HepG2 (cell line): ENCODE measurements around the gene EPHB4. TPM values are rescaled to one million over a fixed set of nuclear protein-coding genes. Genes with fewer than 3 reads are reported as not detected.

Source experiments
- ATAC-seq: fragments of 200-7000 bp; cut with Tn5 transposase; 3 replicates; pipeline ENCODE4 v1.9.1; 2020; ENCODE audit warnings: mild to moderate bottlenecking, moderate library complexity
- BruUV-seq: library from RNA; stranded (reverse); fragments of 400-500 nt; replicated peaks from 2 replicates; lab custom pipeline; 2021; lab: Mats Ljungman, UMichigan
- CTCF ChIA-PET: fragments of 300-600 bp; formaldehyde crosslinking; extraction: SDS; loops from one replicate; lab custom pipeline; 2021; ENCODE audit warnings: low total read pairs, inconsistent platforms, low intra/inter-chr PET ratio; lab: Yijun Ruan, JAX
- POLR2A ChIA-PET: fragments of 350-600 bp; sonication (Branson Sonifier 250); formaldehyde crosslinking; loops from one replicate; lab custom pipeline; 2020; ENCODE audit warnings: antibody characterized with exemption, inconsistent platforms; lab: Yijun Ruan, JAX
- DNase-seq: peaks from one replicate; pipeline ENCODE4 v3.0.0-alpha.2; 2015; ENCODE audit warnings: low spot score
- FAIRE-seq: peaks from 3 replicates; lab custom pipeline; 2011; peaks lifted over from hg19 to GRCh38; lab: Jason Lieb, UNC
- H2AFZ ChIP-seq: one replicate; pipeline ENCODE4 v1.6.1; 2011; ENCODE audit warnings: low read length, inconsistent platforms
- H3K27ac ChIP-seq: fragments of 300-600 bp; 3 replicates; pipeline ENCODE4 v1.8.0; 2011; ENCODE audit warnings: mixed run types, mild to moderate bottlenecking, mixed read lengths, low read length, inconsistent platforms; ENCODE audit not compliant: insufficient read depth; ENCODE audit errors: extremely low read length
- H3K27me3 ChIP-seq, 2 experiments: fragments of 200-600 bp in 1 of 2; 2 replicates in 1 of 2; 3 replicates in 1 of 2; pipeline versions ENCODE4 v1.6.0 to v1.8.0; 2011; ENCODE audit warnings: low read length in 2 of 2, mild to moderate bottlenecking in 2 of 2, moderate library complexity in 2 of 2, inconsistent platforms in 1 of 2; ENCODE audit not compliant: insufficient read depth in 2 of 2, control insufficient read depth in 1 of 2
- H3K36me3 ChIP-seq, 2 experiments: fragments of 200-600 bp in 1 of 2; replicated peaks in 1 of 2; 2 replicates in 1 of 2; 3 replicates in 1 of 2; pipeline versions ENCODE4 v1.5.1 to v1.8.0; 2011; ENCODE audit warnings: low read length in 2 of 2, inconsistent platforms in 1 of 2; ENCODE audit not compliant: insufficient read depth in 2 of 2, control insufficient read depth in 1 of 2
- H3K4me1 ChIP-seq: 2 replicates; pipeline ENCODE4 v1.5.1; 2012; ENCODE audit warnings: low read length, inconsistent platforms; ENCODE audit not compliant: insufficient read depth
- H3K4me2 ChIP-seq: 2 replicates; pipeline ENCODE4 v1.6.0; 2011; ENCODE audit warnings: low read depth, low read length, inconsistent platforms
- H3K4me3 ChIP-seq, 3 experiments: fragments of 200-600 bp in 1 of 3; sonication (generic), shearing (Covaris generic) in 1 of 3; replicated peaks in 1 of 3; 2 replicates each; pipeline ENCODE4 v1.5.1; 2011 to 2016; ENCODE audit warnings: low read length in 3 of 3, inconsistent platforms in 2 of 3, low read depth in 2 of 3, mild to moderate bottlenecking in 2 of 3, control low read depth in 1 of 3, mixed read lengths in 1 of 3; ENCODE audit not compliant: insufficient read depth in 1 of 3
- H3K79me2 ChIP-seq: one replicate; pipeline ENCODE4 v1.6.1; 2011; ENCODE audit warnings: low read length, inconsistent platforms; ENCODE audit not compliant: insufficient read depth
- H3K9ac ChIP-seq: 2 replicates; pipeline ENCODE4 v1.6.0; 2011; ENCODE audit warnings: mild to moderate bottlenecking, low read depth, low read length, inconsistent platforms; ENCODE audit not compliant: insufficient read depth
- H3K9me3 ChIP-seq: 2 replicates; pipeline ENCODE4 v1.5.1; 2012; ENCODE audit warnings: mild to moderate bottlenecking, low read length
- H4K20me1 ChIP-seq: 2 replicates; pipeline ENCODE4 v1.6.0; 2011; ENCODE audit warnings: inconsistent platforms, mild to moderate bottlenecking, low read length, moderate library complexity; ENCODE audit not compliant: insufficient read depth
- ELF1 ChIP-seq: sonication (generic); formaldehyde crosslinking; IDR thresholded peaks from 2 replicates; pipeline ENCODE4 v1.4.0; 2020; ENCODE audit warnings: missing genetic modification reagents
- KAT8 ChIP-seq: IDR thresholded peaks from 2 replicates; pipeline ENCODE4 v1.6.1; 2016; ENCODE audit warnings: missing genetic modification reagents, missing compliant biosample characterization
- MTA3 ChIP-seq: sonication (generic); formaldehyde crosslinking; IDR thresholded peaks from 2 replicates; pipeline ENCODE4 v1.4.0; 2020; ENCODE audit warnings: missing genetic modification reagents
- NR2F6 ChIP-seq, 2 experiments: IDR thresholded peaks; 2 replicates each; pipeline ENCODE4 v1.6.1; 2016; ENCODE audit warnings: antibody characterized with exemption in 1 of 2, mild to moderate bottlenecking in 1 of 2
- RBM22 ChIP-seq: fragments of 200-400 bp; formaldehyde crosslinking; optimal IDR thresholded peaks from 2 replicates; pipeline ENCODE3; 2017; ENCODE audit warnings: mild to moderate bottlenecking, low read length, moderate library complexity
- RNF2 ChIP-seq: fragments of 450-650 bp; conservative IDR thresholded peaks from 2 replicates; pipeline ENCODE4 v1.6.1; 2016; ENCODE audit warnings: low read depth
- SRF ChIP-seq: IDR thresholded peaks from 2 replicates; pipeline ENCODE4 v1.6.1; 2011; ENCODE audit warnings: mild to moderate bottlenecking, low read depth, low read length, moderate library complexity
- ZBTB49 ChIP-seq: sonication (generic); formaldehyde crosslinking; IDR thresholded peaks from 2 replicates; pipeline ENCODE4 v1.4.0; 2020; ENCODE audit warnings: missing genetic modification reagents, borderline replicate concordance
- ZNF678 ChIP-seq: sonication (generic); formaldehyde crosslinking; IDR thresholded peaks from 2 replicates; pipeline ENCODE4 v1.4.0; 2020; ENCODE audit warnings: mild to moderate bottlenecking, missing genetic modification reagents
- ZNF770 ChIP-seq: sonication (generic); formaldehyde crosslinking; IDR thresholded peaks from 2 replicates; pipeline ENCODE4 v1.5.0; 2020; ENCODE audit warnings: mild to moderate bottlenecking, missing genetic modification reagents
- WGBS: methylation state at CpG from one replicate; pipeline ENCODE4 v1.1.6; 2017; ENCODE audit warnings: low lambda C conversion rate; 5-methylcytosine and 5-hydroxymethylcytosine counted together
- in situ Hi-C: cut with HindIII; loops from 2 replicates; pipeline ENCODE4 v1.10.0; 2017; ENCODE audit warnings: low pct_unique_long_range_greater_than_20kb; ENCODE audit not compliant: extremely low pct_ligation_motif_present
- intact Hi-C: fragments of 100-400 bp; cut with micrococcal nuclease; formaldehyde crosslinking; loops from one replicate; pipeline ENCODE4 v1.10.0; 2022; ENCODE audit not compliant: unreplicated experiment
- polyA plus RNA-seq, 8 experiments: library from polyadenylated mRNA; depleted of rRNA in 3 of 8; stranded (reverse) in 7 of 8; unstranded in 1 of 8; fragments of >200 nt; fragmentation: Illumina TruSeq in 4 of 8; extraction: Trizol in 4 of 8; gene quantifications; 2 replicates each; pipeline versions ENCODE4 v1.2.1 to v1.2.3, GENCODE V29; 2011 to 2016; ENCODE audit warnings: low read depth in 4 of 8, missing spikeins in 1 of 8, mixed read lengths in 1 of 8; ENCODE audit not compliant: insufficient read depth in 1 of 8
- total RNA-seq, 5 experiments: library from RNA; depleted of rRNA; stranded (reverse); fragments of >200 nt; fragmentation: Illumina TruSeq; extraction: Trizol; gene quantifications; 2 replicates each; pipeline ENCODE4 v1.2.3, GENCODE V29; 2016; ENCODE audit warnings: low read depth in 1 of 5

The EPHB4 gene
- total and polyA plus RNA-seq, 2 of the 13 experiments (the other 11 are each of a cell fraction or from before 2014, with no cell fraction given) = 61.4 to 69.6 TPM

GRCh38 chr7:100824499-100825214, 2.7 kb downstream of the EPHB4 start:
- Histone ChIP-seq H3K79me2 (peaks cover 36% of the 10 kb centered on the region), H3K9ac (no peak overlapping the region; the same call in 1 of the 2 replicates), H3K36me3 (peaks cover 22 to 32% of the 10 kb centered on the region in 2 experiments), H4K20me1 (peaks cover 13% of the 10 kb centered on the region; the same call in 1 of the 2 replicates), H3K9me3 (no peaks in the 10 kb centered on the region), H3K27me3 (no peaks in the 10 kb centered on the region; a peak in 2 of 5 replicates), H3K4me3 (peak overlapping the region in 2 of 3 experiments; percentile 87 to 90; a peak in 5 of 6 replicates), H3K4me2 (peak overlapping the region; percentile 95), H2AFZ (no peak overlapping the region), H3K27ac (no peak overlapping the region), H3K4me1 (peaks cover 45% of the 10 kb centered on the region)
- CTCF ChIA-PET = no interaction called here
- ATAC-seq = no peak
- POLR2A ChIA-PET = interaction anchor here (1.3 to 4.1 kb wide), 3 partner anchors 10 to 27 kb away, joined by 6 to 69 read pairs (median 38); no protein-coding TSS in a partner anchor
- TF ChIP-seq NR2F6 (IDR thresholded peaks at IDR 0.05) (no peak), NR2F6 (CRISPR knock-in tag; IDR thresholded peaks at IDR 0.05) (no peak), ZBTB49 (CRISPR knock-in tag) (no peak), SRF (no peak), RNF2 (no peak), RBM22 (peak; percentile 28), ZNF678 (CRISPR knock-in tag) (no peak), ELF1 (no peak), MTA3 (no peak), KAT8 (CRISPR knock-in tag) (no peak), ZNF770 (0 out of 2 replicates have a peak, but pooled peaks have one; percentile 37)
- in situ Hi-C loops = no loop called here
- whole genome bisulfite sequencing = 90% methylated on average over 18 of the region's 18 CpGs
- no TSS peak for BruUV-seq
- no peak for FAIRE-seq
- intact Hi-C loops = no loop called here
- no peak for DNase-seq
